NCI-H146 treated with DMSO at 0.1 percent for 48 hours (cell line): ENCODE results near the gene AHNAK.
A peak's percentile ranks its signal among the peaks of the same experiment; 100 is the strongest.
"Not testable (repeated sequence)": the region's sequence is repeated elsewhere in the genome, so short reads cannot be mapped to it uniquely, and the experiment has no call there.

Source experiments
- DNase-seq: peaks from one replicate; lab custom pipeline; 2025; ENCODE audit not compliant: unreplicated experiment; lab: John Stamatoyannopoulos, UW

Gene AHNAK

DNA sequence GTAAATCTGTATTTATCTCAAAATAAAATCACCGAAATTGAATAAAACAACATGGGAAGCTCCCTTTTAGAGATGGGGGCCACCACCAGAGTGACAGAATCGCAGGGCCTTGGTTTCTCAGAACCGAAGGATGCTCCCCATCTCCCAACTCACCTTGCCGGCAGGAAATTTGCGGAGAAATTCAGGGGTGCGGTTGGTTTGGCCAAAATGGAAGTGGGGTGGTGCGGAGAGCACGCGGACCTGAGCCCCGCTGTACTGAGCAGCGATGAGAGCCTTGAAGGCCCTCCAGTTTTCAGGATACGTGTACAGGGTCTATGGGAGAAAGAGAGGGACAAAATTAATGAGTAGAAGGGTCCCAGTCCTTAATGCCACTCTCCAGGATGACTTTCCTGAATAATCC lies 25.8 kb upstream of the AHNAK start:
- no peak for DNase-seq

DNA sequence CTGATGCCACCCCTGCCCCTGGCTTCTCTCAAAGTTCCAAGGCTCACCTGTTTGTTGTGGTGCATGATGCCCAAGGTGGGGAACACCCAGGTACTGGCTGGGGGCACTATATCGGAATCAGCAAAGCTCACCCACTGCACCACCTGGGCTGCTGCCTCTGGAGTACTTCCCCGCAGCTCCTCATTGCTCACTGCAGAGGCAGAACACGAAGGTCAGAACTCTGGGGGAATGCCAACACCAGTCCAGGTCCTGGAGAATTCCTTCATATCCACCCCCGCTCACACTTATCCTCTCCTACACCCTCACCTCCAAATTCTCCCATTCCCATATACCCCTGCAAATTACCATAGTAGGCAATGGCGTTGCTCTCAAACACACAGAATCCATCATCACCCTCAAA lies 24.9 kb upstream of the AHNAK start:
- DNase-seq = not testable (repeated sequence)

DNA sequence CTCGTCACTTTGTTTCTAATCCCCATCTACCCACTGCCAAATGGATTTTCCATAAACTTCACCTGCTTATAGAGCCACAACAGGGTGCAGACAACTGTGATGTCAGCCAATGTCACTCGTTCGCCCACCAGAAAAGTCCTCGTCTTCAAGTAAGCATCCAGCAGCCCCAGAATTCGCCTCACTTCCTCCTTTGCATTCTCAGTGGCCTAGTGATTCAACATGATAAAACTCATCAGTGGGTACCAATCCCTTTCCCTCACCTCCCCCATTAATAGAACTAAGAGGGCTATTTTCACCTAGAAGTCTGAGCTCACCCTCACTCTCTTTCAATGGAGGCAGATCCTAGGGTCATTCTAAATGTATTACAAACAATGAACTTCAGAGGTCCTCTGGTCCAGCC lies 24.3 kb upstream of the AHNAK start:
- DNase-seq = not testable (repeated sequence)

DNA sequence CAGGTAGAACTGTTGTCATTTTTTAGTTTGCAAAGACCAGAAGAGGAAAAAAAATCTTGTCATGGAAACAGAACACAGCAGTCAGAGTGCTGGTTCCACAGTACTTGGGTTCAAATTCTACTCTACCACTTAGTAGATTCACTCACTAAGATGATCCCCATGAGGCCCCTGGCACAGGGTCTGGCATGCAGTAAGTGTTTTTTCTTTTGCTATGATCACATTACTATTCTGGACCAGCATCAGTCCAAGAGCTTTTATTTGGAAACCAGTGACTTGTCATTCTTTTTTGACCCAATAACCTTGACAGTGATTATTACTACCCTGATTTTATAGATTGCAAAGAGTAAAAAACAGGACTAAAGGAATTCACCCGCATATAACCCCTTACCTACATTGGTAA lies 23.0 kb upstream of the AHNAK start:
- no peak for DNase-seq

DNA sequence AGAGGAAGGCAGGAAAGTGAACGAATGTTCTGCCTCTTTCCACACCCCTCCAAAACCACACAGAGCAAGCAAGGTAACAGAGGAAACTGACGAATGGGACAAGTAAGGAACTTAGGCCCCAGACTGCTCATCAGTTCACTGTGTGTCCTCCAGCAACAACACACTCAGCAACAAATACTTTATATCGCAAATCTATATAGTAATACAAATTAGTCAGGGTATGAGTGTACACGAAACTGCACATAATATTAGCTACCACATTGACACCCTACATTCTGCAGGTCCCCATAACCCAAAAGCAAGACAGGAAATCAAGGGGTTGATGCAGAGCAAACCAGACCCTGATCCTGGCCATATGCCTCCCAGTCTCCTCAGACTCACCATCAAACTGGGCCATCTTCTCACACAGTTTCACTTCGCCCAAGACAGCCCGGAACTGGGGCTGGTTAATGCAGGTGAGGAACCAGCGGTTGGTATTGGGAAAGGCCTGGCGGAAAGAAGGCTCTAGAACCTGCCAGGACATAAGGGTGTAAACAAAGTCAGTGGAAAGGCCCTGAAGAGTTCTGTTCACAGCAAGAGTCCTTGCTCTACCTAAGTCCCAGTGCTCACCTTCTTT lies 20.5 kb upstream of the AHNAK start:
- no peak for DNase-seq

DNA sequence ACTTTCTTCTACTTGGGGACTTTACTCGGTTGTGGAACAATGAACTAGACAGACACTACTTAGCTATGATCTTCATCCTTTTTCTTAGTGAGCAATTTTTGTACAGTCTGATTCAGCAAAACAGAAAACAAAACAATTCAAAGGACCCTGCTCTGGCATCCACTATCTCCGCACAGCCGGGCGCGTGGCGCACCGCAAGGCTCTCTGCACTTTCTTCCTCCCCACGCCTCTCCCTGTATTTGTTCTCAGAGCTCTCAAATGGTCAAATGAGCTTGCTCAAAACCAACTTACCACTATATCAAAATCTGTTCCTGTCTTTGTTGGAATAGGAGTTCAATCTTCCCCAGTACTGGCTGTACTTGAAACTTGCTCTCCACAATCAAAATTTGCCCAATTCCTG lies 19.6 kb upstream of the AHNAK start:
- no peak for DNase-seq

DNA sequence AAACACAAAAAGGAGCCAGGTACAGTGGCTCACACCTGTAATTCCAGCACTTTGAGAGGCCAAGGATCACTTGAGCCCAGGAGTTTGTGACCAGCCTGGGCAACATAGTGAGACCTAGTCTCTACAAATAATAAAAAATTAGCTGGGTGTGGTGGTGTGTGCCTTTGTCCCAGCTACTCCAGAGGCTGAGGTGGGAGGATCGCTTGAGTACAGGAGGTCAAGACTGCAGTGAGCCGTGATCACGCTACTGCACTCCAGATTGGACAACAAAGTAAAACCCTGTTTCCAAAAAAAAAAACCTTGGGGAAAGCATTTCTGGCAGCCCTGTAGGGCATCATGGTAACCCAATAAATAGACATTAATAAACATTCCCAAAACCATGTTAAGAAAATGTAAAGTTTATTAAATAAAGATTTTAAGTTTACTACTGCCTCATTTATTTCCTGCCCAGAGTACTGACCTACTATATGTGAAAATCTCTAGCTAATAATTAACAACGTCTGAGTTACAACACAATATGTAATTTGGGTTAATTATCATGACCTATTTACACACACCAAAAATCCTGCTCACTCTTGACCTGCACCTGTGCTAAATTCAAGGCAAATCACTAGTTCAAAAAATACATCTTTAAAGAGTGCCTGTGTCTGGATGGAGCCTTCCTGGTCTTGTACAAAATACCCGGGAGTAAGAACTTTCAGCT lies 18.6 kb upstream of the AHNAK start:
- DNase-seq = no peak

DNA sequence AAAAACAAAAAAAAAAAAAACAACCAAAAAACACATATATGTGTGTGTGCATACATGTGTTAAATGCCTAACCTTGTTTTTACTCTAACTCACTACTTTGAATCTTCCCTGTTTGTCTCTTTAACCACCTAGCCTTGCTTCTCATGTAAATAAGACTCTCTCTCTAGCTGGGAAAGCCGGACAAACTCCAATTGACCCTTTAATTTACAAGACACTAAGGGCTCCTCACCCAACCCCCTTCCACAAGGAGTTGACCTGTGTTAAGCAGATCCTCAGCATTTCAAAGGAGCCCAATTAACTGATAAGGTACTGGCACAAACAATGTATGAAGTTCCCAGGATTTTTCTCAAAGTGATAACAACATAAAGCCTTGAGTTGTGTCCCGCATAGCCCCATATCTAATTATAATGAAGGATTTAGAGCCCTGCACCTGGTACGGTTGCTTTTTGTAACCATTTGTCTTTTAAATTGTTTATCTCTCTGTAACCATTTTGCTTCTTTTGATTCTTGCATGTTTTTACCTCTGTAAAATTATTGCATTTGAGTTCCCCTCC lies 15.1 kb upstream of the AHNAK start:
- not testable (repeated sequence) for DNase-seq

DNA sequence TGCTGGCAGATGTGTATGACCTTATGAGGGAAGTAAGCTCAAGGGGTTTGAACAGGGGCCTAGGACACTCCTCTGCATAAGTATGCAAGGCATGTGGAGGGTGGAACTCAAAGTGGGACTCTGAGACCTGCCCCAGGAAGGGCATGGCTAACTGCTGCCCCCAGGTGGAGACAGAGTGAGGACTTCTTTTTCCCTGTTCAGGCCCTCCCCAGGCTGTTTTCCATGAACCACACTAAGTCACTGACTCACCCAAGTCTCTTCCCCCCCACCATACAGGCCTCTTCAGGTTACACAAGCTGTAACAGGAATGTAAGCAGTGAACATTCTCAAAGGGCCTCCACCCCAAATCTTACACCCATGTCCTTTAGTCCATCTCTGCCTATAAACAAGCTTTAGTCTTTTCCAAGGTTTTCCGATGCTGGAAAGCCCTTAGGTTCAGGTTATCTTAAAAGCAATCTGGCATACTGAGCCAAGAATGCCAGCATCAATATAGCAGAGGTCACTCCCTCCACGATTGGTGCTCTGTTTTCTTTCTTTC lies 14.0 kb upstream of the AHNAK start:
- DNase-seq = peak; percentile 19

DNA sequence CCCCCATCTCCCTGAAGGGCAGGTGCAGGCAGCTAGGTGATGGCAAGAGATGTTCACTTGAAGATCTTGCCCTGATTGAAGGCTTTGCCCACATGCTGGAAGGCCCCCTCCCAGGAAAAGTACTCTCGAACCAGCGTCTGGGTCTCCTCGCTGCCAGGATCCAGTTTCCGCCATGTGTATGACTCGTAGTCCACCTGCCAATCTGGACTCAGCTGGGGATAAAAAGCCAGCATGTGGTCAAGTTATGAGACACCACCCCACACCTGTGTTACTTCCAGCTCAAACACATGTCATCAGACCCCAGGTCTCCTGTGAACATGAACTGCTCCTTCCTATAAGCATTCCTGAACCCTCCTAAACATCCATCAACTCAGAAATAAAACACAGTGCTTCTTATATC lies 13.0 kb upstream of the AHNAK start:
- DNase-seq = not testable (repeated sequence)

DNA sequence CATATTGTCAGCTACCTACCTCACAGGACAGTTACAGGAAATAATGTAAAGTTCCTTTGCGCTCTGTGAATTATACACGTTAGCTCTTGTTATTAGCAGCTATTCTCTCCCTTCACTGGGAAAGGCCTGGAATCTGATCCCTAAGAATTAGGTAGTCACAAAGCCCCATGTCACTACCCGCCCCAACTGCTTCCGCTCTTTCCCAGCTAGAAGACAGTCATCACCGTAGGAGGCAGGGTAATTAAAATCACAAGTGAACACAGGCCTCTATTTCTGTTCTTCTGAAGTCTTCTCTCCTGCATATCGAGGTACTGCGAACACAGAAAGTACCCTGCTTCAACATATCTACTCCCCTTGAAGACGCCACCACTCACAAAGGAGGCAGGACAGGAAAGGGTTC lies 12.6 kb upstream of the AHNAK start:
- no peak for DNase-seq

DNA sequence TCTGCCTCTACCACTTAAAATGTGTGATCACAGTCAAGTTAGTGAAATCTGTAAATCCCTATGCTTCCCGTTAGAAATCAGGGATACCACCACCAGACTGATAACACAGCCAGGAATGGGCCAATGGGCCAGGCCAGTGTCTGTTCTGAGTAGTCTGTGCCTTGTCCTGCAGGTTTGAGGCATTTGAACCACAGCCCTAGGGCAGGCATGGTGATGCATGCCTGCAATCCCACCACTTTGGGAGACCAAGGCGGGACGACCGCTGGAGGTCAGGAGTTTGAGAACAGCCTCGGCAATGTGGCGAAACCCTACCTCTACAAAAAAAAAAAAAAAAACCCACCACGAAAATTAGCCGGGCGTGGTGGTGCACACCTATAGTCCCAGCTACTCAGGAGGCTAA lies 12.1 kb upstream of the AHNAK start:
- no peak for DNase-seq

DNA sequence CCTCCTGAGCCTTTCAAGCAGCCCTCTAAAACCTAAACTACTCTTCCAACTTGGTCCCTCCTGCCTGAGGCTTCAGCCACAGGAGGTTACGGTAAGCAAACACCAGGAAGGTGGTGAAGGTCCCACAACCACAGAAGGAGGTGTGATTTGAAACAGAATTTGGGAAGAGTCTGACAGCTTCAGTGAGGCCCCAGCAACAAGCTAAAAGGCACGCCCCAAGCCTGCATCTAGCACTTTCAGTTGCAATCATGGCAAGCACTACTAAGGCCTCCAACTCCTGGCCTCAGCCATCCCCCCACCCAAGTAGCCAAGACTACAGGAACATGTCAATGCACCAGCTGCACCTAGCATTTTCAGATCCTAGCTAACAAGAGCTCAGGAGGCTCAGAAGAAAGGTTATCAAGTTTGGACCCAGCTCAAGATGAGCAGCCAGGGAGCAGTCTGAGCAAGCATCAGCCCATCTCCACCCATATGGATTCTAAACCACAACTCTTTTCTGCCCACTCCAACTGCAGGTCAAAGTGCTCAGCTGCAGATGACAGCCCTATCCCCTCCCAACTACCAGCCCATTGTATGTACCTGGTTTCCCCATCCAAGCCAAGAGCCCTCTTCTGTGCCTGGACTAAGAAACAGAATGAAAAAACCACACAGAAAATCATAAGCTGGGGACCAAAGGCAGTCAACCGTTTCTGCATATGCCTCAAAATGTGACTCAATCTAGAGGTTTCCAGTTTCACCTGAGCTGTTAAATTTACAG lies 10.4 kb upstream of the AHNAK start:
- no peak for DNase-seq

DNA sequence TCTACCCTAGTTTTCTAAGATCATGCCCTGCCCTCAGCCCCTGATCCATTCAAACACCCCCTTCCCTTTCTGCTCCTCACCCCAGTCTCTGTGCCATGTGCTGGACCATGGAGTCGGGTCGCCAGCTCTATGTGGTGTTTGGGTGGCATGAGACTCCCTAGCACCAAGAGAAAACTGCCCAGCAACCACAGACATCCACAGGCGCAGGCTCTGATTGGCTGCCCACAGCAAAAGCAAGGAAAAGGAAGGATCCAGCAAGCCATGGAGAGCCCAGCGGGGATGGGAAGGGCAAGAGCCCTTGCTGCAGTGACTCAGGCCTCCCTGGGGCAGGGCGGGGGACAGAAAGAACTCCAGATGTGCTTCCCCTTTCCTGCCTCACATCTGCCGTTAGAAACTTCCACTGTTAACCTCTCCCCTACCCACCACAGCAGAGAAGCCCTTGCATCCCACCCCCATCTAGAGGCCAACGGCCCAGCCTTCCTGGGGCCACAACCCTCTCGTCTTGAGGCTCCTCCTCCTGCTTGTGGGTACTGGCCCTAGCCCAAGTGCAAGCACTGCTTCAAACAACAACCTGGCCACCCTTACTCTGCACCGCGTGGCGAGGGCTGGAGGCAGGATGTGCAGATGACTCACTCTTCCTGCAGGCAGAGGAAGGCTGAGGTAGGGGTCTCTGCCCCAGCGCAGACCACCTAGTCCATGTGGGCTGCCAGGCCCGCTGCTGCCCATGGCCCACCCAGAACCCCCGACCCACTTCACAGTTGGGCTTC lies 9.7 kb upstream of the AHNAK start:
- no peak for DNase-seq

DNA sequence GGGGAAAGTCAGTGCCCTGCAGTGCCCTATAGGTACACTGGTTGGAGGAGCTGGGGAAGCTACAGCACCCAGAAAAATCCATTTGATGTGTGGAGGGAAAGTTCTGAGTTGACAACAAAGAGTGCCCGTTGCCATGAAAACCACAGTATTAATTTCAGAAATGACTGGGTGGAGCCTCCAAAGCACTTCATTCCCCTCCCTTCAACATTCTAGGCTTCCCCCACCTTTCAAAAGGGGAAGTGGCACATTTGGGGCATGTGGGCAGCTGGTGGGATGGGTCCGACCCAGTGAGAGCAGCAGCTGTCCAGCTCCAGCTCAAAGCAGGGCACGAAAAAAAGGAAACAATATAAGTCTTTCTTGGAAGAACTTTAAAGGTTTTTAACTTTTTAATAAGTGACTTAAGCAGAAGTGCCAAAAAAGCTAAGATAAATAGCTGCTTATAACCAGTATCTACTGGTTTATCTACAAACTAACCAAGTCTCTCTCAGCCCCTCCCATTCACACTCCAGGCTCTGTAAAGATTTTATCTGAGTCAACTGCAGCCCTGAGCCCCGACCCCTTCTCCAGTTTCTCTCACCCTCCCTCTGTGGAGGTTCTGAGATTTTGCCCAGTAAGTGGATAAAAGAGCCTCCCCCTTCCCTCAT lies 9.0 kb upstream of the AHNAK start:
- no peak for DNase-seq

DNA sequence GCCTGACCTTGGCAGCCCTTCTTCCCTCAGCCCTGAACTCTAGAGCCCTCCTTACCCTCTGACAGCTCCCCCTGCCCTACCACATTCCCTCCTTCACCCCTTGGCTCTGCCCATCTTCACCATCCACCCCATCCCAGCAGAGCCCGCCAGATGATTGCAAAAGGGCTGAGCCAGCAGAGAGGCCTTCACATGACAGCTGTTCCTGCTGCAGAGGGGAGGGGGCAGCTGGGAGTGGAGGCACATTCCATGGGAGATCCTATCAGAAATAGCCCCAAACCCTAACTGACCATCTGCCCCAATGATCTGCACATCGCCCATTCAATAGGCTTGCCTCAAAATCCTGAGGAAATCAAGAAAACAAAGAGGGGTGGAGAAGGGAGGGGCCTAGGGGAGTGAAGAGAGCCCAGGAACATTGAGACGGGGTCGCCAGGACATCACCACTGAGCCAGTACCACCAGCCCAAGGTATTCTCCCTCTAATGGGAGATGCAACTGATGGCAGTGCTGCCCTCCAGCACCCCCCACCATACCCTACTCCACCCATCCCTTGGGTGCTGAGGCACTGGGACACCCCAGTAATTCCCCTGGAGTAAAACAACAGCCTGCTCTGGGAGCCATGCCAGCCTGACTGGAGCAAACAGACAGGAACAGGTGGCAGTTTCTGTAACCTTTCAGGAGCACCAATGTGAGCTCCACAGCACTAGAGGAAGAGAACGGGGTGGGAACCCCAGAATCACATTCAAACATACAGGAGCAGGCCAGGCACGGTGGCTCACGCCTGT lies 8.0 kb upstream of the AHNAK start:
- DNase-seq = no peak

DNA sequence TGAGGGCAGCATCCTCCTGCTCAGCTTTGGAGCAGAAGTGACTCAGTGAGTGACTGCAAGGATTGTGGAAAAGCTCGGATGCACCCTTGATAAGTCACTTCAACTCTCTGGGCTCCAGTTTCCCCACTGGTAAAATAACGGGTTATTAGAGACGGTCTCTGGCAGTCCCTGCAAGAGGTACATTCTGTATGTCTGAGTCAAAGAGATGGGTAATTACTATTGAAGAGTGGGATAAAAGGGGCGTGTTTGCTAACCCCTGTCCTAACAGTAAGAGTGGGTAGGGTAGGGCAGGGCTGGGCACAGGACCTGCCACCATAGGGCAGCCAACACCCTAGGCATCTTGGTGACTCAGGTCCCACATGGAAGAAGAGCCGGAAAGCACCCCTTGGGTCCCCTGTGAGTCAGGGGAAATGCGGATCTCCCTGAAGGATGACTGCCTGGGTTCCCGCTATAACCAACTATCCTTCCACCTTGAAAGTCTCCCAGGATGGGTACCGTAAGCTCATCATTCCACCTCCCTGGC lies 7.3 kb upstream of the AHNAK start:
- no peak for DNase-seq

DNA sequence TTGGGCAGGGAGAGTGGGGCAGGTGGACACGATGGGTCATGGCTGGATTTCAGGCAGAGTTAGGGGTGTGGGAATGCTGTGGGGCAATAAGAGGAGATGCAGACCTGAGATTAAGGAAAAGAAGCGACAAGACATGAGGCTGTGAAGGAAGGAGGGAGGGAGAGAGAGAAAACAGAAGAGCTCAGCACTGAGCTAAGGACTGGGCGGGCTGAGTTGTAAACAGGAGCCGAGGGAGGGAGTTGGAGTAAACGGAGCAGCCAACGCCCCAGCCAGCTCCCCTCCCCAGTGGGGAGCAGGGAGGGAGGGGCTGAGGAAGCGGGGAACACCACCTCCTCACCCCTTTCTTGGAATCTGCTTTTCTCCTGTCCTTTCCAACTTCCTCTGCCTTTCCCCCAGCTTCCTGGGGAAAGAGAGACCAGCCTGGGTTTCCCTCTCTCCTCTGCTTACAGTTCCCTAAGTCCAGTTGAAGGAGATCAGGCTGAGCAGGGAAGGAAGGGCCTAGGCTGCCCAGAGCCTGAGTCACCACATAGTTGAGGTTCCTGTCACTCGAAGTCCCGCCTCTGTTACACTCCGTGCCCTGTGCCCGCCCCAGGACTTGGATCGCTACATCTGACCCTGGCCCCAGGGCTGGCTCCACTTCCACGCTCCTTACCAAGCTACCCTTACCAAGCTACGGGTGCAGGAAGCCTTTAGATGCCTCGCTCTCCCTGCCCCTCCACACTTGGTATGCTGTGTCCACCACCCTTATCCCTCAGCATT lies 6.7 kb upstream of the AHNAK start:
- DNase-seq = no peak
